ENCODE data around the gene KPNA5.
"Not testable (repeated sequence)": the region's sequence is repeated elsewhere in the genome, so short reads cannot be mapped to it uniquely, and the experiment has no call there.

- not testable (repeated sequence) for TF ChIP-seq POLR2AphosphoS5, POLR2A, CTCF, EP300 (IDR thresholded peaks at IDR 0.05)
These were observed 11.9 kb downstream of the KPNA5 start for GRCh38 chr6:116692873-116693272.
